LNCAP (cell line): ENCODE measurements around the gene SLC9B2.

Source experiments
- CTCF ChIP-seq: fragments of 450-650 bp; IDR thresholded peaks from 2 replicates; pipeline ENCODE4 v1.5.1; 2017; ENCODE audit warnings: mild to moderate bottlenecking

The SLC9B2 gene

GRCh38 chr4:103029300-103029699 lies 47.3 kb downstream of the SLC9B2 start:
- no peak for TF ChIP-seq CTCF

- TF ChIP-seq CTCF = no peak
Measured at GRCh38 chr4:103026868-103027267, 49.7 kb downstream of the SLC9B2 start.

- TF ChIP-seq CTCF = no peak
Measured at GRCh38 chr4:103024996-103025395, 51.6 kb downstream of the SLC9B2 start.

- no peak for TF ChIP-seq CTCF
Measured at GRCh38 chr4:103021120-103021519, 55.4 kb downstream of the SLC9B2 start.

GRCh38 chr4:103019308-103020124 lies 57.0 kb downstream of the SLC9B2 start, which contains the start of gene SLC9B1:
Gene SLC9B1, minus strand, starts transcription at chr4:103019705. Its CDS starts 27,994 bp downstream, at chr4:102991711.
- TF ChIP-seq CTCF = no peak

- TF ChIP-seq CTCF = no peak
Measured at GRCh38 chr4:103018391-103019307, 57.9 kb downstream of the SLC9B2 start.

- no peak for TF ChIP-seq CTCF
Measured at GRCh38 chr4:103012551-103012950, 64.0 kb downstream of the SLC9B2 start.
